Measurements from ENCODE around the gene NXN. TPM values are rescaled to one million over a fixed set of nuclear protein-coding genes. Genes with fewer than 3 reads are reported as not detected.

Gene NXN
- polyA plus RNA-seq, 1 of the 3 experiments (the other 2 are of a cell fraction) = 23.9 TPM

DNA sequence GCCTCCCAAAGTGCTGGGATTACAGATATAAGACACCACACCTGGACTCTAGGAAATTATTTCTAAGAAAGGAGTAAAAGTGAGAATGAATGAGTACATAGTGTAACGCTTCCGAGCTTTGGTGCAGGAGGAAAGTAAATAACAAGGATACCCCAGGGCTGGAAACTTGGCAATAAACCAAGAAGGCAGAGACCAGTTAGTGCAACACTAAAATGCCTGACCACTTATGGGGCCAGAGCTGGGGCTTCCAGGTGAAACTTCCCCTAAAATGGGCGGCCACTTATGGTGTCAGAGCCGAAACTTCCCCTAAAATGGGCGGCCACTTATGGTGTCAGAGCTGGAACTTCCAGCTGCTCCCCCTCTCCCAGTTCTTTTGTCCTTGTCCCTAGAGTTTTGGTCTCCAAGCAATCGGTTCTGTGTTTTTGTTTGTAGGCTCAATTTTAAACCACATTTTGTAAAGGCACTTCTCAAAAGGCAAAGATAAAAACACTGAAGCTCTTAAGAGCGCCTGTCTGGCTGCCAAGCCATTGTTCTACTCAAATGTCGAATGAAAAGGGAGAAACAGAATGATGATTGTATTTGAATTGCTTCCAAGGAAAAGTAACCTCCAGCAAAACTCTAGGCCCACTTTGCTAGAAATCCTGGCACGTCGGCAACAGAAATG, 63.9 kb downstream of the NXN start (continued):
- TF ChIP-seq FOXJ3 (CRISPR knock-in tag; IDR thresholded peaks at IDR 0.05) (no peak), RCOR1 (IDR thresholded peaks at IDR 0.05; ENCODE audit: low read length) (no peak), RAD21 (IDR thresholded peaks at IDR 0.05; ENCODE audit: low read length) (no peak)
- TF ChIP-seq, protein P1, sequence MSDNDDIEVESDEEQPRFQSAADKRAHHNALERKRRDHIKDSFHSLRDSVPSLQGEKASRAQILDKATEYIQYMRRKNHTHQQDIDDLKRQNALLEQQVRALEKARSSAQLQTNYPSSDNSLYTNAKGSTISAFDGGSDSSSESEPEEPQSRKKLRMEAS (IDR thresholded peaks at IDR 0.05; ENCODE audit: low read depth) = no peak
- TF ChIP-seq, protein P2, sequence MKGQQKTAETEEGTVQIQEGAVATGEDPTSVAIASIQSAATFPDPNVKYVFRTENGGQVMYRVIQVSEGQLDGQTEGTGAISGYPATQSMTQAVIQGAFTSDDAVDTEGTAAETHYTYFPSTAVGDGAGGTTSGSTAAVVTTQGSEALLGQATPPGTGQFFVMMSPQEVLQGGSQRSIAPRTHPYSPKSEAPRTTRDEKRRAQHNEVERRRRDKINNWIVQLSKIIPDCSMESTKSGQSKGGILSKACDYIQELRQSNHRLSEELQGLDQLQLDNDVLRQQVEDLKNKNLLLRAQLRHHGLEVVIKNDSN (IDR thresholded peaks at IDR 0.05; ENCODE audit: borderline replicate concordance, low read depth) = no peak
- TF ChIP-seq, protein P3, sequence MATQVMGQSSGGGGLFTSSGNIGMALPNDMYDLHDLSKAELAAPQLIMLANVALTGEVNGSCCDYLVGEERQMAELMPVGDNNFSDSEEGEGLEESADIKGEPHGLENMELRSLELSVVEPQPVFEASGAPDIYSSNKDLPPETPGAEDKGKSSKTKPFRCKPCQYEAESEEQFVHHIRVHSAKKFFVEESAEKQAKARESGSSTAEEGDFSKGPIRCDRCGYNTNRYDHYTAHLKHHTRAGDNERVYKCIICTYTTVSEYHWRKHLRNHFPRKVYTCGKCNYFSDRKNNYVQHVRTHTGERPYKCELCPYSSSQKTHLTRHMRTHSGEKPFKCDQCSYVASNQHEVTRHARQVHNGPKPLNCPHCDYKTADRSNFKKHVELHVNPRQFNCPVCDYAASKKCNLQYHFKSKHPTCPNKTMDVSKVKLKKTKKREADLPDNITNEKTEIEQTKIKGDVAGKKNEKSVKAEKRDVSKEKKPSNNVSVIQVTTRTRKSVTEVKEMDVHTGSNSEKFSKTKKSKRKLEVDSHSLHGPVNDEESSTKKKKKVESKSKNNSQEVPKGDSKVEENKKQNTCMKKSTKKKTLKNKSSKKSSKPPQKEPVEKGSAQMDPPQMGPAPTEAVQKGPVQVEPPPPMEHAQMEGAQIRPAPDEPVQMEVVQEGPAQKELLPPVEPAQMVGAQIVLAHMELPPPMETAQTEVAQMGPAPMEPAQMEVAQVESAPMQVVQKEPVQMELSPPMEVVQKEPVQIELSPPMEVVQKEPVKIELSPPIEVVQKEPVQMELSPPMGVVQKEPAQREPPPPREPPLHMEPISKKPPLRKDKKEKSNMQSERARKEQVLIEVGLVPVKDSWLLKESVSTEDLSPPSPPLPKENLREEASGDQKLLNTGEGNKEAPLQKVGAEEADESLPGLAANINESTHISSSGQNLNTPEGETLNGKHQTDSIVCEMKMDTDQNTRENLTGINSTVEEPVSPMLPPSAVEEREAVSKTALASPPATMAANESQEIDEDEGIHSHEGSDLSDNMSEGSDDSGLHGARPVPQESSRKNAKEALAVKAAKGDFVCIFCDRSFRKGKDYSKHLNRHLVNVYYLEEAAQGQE (IDR thresholded peaks at IDR 0.05; ENCODE audit: low read depth, low read length) = no peak

DNA sequence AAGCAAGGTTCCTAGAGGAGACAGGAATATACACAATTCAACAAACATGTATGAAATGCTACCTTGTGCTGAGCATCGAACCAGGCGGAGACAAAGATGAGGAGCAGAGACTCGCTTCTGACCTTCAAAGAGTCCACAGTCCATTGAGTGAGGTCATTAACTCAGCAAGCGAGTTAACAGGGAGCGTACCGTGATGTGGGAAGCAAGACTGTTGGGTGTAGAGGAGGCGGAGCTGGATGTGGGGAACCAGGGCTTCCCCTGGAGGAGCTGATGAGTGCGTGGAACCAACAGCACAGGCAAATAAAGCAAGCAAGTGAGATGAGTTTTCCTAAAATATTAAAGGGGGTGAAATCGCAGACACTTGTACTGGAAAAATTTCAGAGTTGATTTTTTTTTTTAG, 65.0 kb downstream of the NXN start:
- ChIA-PET CTCF (no interaction called here), POLR2A (no interaction called here)
- peaks cover 5% of the 10 kb centered on the region for H3F3A ChIP-seq (replicated peaks; ENCODE audit: insufficient read depth)
- TF ChIP-seq, protein P4, sequence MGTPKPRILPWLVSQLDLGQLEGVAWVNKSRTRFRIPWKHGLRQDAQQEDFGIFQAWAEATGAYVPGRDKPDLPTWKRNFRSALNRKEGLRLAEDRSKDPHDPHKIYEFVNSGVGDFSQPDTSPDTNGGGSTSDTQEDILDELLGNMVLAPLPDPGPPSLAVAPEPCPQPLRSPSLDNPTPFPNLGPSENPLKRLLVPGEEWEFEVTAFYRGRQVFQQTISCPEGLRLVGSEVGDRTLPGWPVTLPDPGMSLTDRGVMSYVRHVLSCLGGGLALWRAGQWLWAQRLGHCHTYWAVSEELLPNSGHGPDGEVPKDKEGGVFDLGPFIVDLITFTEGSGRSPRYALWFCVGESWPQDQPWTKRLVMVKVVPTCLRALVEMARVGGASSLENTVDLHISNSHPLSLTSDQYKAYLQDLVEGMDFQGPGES (IDR thresholded peaks at IDR 0.05; ENCODE audit: low read depth, low read length) = no peak
- no peak for TF ChIP-seq FOXJ3 (CRISPR knock-in tag; IDR thresholded peaks at IDR 0.05)
- TF ChIP-seq TEAD4 (IDR thresholded peaks at IDR 0.05; ENCODE audit: borderline replicate concordance, insufficient read depth) = no peak
- no peak for TF ChIP-seq MEF2A (IDR thresholded peaks at IDR 0.05; ENCODE audit: borderline replicate concordance, low read depth)
- no peak for TF ChIP-seq RAD21 (IDR thresholded peaks at IDR 0.05; ENCODE audit: low read length)
- TF ChIP-seq POLR2AphosphoS5 (IDR thresholded peaks at IDR 0.05; ENCODE audit: low read depth, low read length) = no peak
- TF ChIP-seq MXI1 (IDR thresholded peaks at IDR 0.05; ENCODE audit: low read depth, low read length) = no peak
- no peak for TF ChIP-seq SIN3A (IDR thresholded peaks at IDR 0.05; ENCODE audit: borderline replicate concordance, low read depth, low read length)
- TF ChIP-seq NFIC (IDR thresholded peaks at IDR 0.05; ENCODE audit: borderline replicate concordance) = no peak
- no peak for TF ChIP-seq GATA2 (CRISPR knock-in tag; IDR thresholded peaks at IDR 0.05)
- 73% methylated on average over 9 of the region's 9 CpGs for WGBS (ENCODE audit: low lambda C conversion rate)
- H3K27ac ChIP-seq (ENCODE audit: low read depth in 2 of 2, low read length in 1 of 2) = no peak overlapping the region
- no peak overlapping the region for H3K4me3 ChIP-seq (ENCODE audit: low read depth in 2 of 2, low read length in 1 of 2)
- no peaks in the 10 kb centered on the region; the same call in 1 of the 2 replicates for H3K9me3 ChIP-seq
- H2AFZ ChIP-seq (ENCODE audit: low read depth) = no peak overlapping the region
- H3K36me3 ChIP-seq (replicated peaks in 1 of 2; ENCODE audit: control insufficient read depth in 1 of 2, insufficient read depth in 2 of 2, low read length in 1 of 2) = no peaks in the 10 kb centered on the region
- DNase-seq = no peak
- no peaks in the 10 kb centered on the region for H3K79me2 ChIP-seq (ENCODE audit: insufficient read depth)
- H4K20me1 ChIP-seq (ENCODE audit: insufficient read depth) = no peaks in the 10 kb centered on the region
- peaks cover 15% of the 10 kb centered on the region; the same call in 1 of the 2 replicates for H3K27me3 ChIP-seq (ENCODE audit: insufficient read depth)
- no peaks in the 10 kb centered on the region; a peak in 1 of 4 replicates for H3K4me1 ChIP-seq (ENCODE audit: control insufficient read depth in 1 of 2, insufficient read depth in 2 of 2, low read depth in 1 of 2, low read length in 1 of 2)
- H3K4me2 ChIP-seq = no peak overlapping the region
- no peaks in the 10 kb centered on the region for H3K9me2 ChIP-seq
- no peak overlapping the region for H3K9ac ChIP-seq
